Choroid plexus epithelial cell (primary cell): ENCODE results near the gene HFE.
A peak's percentile ranks its signal among the peaks of the same experiment; 100 is the strongest.

ENCODE experiments used
- DNase-seq: peaks from one replicate; pipeline ENCODE4 v3.0.0-alpha.2; 2010; ENCODE audit warnings: low read depth
- H3K4me3 ChIP-seq: 2 replicates; pipeline ENCODE4 v1.5.1; 2011; ENCODE audit warnings: low read depth, mild to moderate bottlenecking, control low read depth, low read length, moderate library complexity
- CTCF ChIP-seq: conservative IDR thresholded peaks from 2 replicates; pipeline ENCODE4 v1.5.1; 2011; ENCODE audit warnings: low read depth, mild to moderate bottlenecking, control low read depth, inconsistent platforms, low read length, moderate library complexity

Gene HFE

DNA sequence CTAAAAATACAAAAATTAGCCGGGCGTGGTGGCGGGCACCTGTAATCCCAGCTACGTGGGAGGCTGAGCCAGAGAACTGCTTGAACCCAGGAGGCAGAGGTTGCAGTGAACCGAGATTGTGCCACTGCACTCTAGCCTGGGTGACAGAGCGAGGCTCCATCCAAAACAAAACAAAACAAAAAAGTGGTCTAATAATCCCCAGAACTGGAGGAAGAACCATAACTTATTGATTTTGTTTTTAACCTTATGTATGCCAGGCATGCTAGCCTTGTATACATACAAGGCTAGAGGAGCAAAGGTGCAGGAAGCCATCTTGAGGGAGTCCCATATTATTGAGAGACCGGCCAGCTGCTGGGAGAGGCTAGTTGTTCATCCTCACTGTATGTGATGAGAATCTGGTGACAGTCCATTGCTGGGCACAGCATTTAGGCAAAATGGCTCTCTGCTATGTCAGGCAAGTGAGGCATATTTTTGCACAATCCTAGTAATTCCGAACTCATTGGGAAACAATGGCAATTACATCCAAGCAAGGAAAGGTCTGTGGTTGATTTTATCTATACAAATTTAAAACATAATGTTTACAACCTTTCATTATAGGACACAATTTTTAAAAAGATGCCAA, 18.0 kb downstream of the HFE start:
- no peak for DNase-seq
- no peak overlapping the region for H3K4me3 ChIP-seq
- no peak for TF ChIP-seq CTCF

GRCh38 chr6:26105842-26106241, 18.6 kb downstream of the HFE start:
- no peak for TF ChIP-seq CTCF
- peak; percentile 66 for DNase-seq
- no peak overlapping the region for H3K4me3 ChIP-seq

DNA sequence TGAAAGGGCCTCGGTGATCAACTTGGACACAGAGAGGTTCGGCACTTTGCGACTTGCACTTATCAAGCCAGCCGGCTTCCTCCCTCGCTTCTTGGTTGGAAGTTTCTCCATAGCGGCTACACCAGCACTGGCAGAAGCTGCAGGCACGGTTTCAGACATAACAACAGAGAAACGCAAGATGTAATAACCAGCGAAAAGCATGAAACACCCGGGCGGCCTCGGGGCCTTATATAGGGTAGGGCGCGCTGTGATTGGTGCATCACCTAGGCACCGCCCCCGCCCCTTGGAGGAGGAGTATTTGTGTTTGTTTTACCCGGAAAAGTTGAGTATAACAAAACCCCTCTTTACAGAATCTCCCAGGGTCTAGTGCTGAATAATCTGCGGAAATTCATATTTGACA, 20.7 kb downstream of the HFE start:
- no peak for TF ChIP-seq CTCF

DNA sequence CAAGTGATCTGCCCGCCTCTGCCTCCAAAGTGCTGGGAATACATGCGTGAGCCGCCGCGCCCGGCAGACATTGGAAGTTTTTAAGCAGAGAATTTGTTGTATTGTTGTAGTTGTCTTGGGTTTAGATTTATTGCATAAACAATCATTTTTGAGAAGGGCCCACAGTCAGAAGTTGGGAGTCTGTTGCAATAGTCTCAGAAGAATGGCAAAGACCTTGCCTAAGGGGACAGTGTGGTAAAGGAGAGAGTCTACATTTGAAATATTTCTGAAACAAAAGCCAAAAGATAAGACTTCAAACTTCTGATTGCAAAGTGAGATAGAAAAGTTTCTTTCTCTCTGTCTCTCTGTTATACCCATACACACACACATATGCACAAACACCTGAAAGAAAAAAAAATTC, 22.5 kb downstream of the HFE start:
- TF ChIP-seq CTCF: no peak
- DNase-seq: no peak
- H3K4me3 ChIP-seq: no peak overlapping the region

More for the DNA sequence above, 20.7 kb downstream of the HFE start:
- no peak overlapping the region for H3K4me3 ChIP-seq
- DNase-seq: no peak

GRCh38 chr6:26113570-26113969, 26.3 kb downstream of the HFE start:
- H3K4me3 ChIP-seq: no peak overlapping the region
- no peak for DNase-seq
- TF ChIP-seq CTCF: no peak

- no peak for TF ChIP-seq CTCF
- H3K4me3 ChIP-seq: no peak overlapping the region
- no peak for DNase-seq
Measured at GRCh38 chr6:26115226-26115625, 28.0 kb downstream of the HFE start.

GRCh38 chr6:26116267-26116666, 29.0 kb downstream of the HFE start:
- no peak for TF ChIP-seq CTCF
- DNase-seq: no peak
- no peak overlapping the region for H3K4me3 ChIP-seq
